VCaP (cell line): ENCODE results near the gene DLG2.

Experiments
- H3K27ac ChIP-seq: fragments of 450-650 bp; 2 replicates; pipeline ENCODE4 v1.5.1; 2017
- TF ChIP-seq, protein P1 (sequence below): fragments of 450-650 bp; conservative IDR thresholded peaks from 2 replicates; pipeline ENCODE4 v1.5.1; 2017; ENCODE audit warnings: mild to moderate bottlenecking, moderate library complexity

Gene DLG2

DNA sequence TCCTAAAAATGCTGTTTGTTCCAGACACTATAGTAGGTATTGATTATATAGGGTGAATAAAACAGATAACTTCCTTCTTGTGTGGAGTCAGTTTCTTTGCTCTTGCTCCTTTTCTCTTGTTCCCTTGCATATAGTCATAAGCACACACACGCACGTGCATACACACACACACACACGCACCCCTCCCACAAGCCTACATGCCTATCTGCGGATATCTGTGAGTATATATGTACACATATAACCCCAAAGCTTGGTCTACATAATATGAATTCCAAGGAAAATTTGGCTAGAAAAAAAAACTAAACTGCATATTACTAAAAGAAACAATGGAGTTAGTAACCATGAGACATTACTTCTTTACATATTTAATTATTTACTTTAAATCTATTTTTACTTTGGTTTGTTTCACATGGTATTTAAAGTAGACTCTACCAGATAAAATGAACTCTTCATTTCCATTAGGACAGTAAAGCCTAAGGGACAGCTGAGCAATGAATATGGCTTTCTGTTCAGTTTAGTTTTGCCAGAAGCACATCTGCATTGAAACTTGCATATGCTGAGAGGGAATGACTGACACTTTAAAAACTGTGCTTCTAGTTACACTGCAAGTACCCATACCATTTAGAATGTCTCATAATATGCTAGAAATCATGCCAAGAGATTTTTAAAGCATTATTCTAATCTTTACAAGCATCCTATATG is 676.4 kb downstream of the DLG2 start:
- H3K27ac ChIP-seq = no peak overlapping the region
- TF ChIP-seq, protein P1, sequence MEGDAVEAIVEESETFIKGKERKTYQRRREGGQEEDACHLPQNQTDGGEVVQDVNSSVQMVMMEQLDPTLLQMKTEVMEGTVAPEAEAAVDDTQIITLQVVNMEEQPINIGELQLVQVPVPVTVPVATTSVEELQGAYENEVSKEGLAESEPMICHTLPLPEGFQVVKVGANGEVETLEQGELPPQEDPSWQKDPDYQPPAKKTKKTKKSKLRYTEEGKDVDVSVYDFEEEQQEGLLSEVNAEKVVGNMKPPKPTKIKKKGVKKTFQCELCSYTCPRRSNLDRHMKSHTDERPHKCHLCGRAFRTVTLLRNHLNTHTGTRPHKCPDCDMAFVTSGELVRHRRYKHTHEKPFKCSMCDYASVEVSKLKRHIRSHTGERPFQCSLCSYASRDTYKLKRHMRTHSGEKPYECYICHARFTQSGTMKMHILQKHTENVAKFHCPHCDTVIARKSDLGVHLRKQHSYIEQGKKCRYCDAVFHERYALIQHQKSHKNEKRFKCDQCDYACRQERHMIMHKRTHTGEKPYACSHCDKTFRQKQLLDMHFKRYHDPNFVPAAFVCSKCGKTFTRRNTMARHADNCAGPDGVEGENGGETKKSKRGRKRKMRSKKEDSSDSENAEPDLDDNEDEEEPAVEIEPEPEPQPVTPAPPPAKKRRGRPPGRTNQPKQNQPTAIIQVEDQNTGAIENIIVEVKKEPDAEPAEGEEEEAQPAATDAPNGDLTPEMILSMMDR = no peak

DNA sequence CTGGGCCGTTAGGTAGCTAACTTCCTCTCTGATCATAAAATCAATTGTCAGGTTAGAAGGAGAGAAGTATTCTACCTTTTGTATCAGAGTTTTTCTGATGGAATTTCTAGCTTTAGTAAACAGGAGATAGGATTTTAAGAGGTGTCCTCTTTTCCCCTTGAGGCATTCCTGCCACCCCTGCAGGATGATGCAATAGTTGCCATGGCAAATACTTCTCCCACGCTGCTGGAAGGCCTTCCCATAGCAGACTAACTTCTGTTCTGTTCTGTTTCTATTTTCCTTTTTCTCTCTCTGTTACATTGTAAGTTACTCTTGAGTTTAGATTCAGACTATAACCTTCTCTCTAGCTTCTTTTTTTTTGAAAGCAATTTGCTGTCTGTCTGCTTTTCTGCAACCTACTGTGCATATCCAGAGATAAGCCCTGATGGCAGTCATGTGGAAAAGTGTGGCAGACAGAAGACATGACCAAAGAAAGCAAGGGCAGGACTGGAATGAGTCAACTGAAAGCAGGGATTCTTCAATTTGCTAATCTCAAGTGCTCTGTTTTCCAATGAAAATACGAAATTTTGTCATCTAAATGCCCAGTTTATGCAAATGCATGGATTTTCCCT is 679.1 kb downstream of the DLG2 start:
- TF ChIP-seq, protein P1 = no peak
- no peak overlapping the region for H3K27ac ChIP-seq

DNA sequence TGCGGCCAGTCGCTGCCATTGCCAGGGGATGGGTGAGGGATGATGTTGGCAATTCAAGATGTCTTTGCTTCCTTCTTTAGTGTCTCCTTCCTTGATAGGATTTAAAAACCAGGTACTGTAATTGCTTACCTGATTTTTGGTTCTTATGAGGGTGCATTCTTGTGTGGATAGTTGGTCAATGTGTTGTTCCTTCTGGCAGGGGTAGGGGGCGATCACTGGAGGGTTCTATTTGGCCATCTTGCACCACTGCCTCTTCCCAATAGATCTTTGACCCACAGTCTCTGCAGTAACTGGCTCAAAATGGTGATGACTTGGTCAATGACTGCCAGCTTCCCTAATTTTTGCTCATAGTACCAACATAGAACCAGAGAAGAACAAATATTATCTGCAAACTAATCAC is 680.1 kb downstream of the DLG2 start:
- TF ChIP-seq, protein P1 = no peak

DNA sequence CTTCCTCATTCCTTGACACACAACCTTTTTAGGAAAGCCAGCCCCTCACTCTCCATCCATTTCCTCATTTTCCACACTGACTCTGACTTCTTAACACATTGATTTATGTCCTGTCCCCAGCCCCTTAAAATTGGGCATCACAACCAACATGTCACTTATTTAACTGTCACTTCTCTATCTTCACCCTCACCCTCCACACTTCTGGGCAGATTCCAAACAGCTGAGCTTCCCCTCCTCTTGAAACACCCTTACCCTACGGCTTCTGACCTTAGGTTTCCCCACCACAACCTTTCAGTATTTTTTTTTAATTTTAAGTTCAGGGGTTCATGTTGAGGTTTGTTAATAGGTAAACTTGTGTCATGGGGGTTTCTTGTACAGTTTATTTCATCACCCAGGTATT is 696.3 kb downstream of the DLG2 start:
- no peak overlapping the region for H3K27ac ChIP-seq
- TF ChIP-seq, protein P1 = no peak

More for the DNA sequence above, 680.1 kb downstream of the DLG2 start:
- H3K27ac ChIP-seq = no peak overlapping the region

DNA sequence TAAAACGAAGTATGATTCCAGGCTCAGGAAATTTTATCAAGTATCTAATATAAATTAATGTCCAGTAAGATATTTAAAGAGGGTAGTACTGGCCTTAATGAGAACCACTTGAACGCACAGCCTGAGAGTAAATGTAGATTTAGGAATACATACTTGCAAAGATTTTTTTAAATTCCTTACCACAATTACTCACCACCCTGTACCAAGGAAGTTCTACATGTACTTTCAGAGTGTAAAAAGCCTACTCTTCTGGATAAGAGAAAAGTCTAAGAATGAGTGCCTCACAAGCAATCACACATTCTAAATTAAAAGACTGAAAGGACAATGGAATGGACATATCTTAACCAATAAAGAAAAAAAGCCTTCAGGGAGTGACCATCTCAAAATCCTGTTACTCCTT is 697.4 kb downstream of the DLG2 start:
- TF ChIP-seq, protein P1 = no peak

DNA sequence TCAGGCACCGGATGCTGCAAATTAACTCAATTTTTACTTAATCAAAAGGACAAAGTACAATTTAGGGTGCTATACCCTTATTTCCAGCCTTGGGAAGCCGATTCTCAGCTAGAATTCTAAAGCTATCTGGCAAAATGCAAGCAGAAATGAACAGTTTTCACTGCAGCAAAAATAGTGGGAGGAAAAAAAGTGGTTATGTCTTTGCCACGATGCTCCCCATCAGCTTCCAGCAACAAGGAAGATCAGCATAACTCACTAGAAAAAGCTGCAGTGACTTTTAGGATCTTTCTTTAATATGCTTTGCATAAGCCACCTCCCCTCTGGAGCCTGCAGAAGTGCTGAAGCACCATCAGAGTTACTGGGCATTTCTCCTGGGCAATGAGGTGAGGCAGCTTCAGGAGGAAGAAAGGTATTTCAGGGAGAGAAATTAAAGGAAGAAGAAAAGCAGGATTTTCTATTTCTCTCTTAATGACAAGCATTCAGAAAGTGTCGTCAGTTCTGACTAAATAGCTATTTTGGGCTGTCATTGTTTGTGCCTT is 702.9 kb downstream of the DLG2 start:
- H3K27ac ChIP-seq = no peak overlapping the region

More for the DNA sequence above, 697.4 kb downstream of the DLG2 start:
- no peak overlapping the region for H3K27ac ChIP-seq

DNA sequence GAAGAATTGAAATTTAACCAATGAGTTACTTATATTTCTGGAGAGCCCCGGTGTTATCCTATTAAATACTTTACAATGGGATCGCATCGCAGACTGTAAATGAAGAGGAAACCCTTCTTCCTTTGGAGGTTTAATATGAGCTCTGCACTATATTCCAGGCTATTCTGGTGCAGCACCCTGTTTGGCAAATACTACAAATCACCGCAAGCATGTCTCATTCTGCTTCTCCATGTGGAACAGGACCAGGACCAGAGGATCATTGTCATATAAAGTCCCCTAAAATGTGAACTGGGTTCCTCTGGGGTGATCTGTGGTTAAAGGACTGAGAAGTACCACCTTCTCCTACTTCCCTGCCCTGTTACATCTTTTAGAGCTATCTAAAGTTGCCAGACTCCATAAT is 703.7 kb downstream of the DLG2 start:
- H3K27ac ChIP-seq = no peak overlapping the region
- TF ChIP-seq, protein P1 = no peak

More for the DNA sequence above, 702.9 kb downstream of the DLG2 start:
- TF ChIP-seq, protein P1 = no peak
